ENCODE data around the gene LGALS16.

Gene LGALS16

GRCh38 chr19:39704181-39705044 lies 48.7 kb downstream of the LGALS16 start, which contains the start of gene LGALS14:
LGALS14 (plus strand) TSS chr19:39704481; CDS start chr19:39704529, 48 bp downstream.
- H3K4me3 ChIP-seq (ENCODE audit: low read length), result no peak within 1 kb of the TSS
- DNase-seq (ENCODE audit: low read depth), result no peak
- no peak for TF ChIP-seq CTCF (conservative IDR thresholded peaks at IDR 0.05; ENCODE audit: low read length)

GRCh38 chr19:39705578-39706188 lies 50.0 kb downstream of the LGALS16 start:
- TF ChIP-seq CTCF (conservative IDR thresholded peaks at IDR 0.05; ENCODE audit: low read length), result no peak
- DNase-seq (ENCODE audit: low read depth), result no peak
- H3K4me3 ChIP-seq (ENCODE audit: low read length), result no peak overlapping the region

GRCh38 chr19:39708594-39708993 lies 52.9 kb downstream of the LGALS16 start:
- no peak overlapping the region for H3K4me3 ChIP-seq (ENCODE audit: low read length)
- DNase-seq (ENCODE audit: low read depth), result no peak
- no peak for TF ChIP-seq CTCF (conservative IDR thresholded peaks at IDR 0.05; ENCODE audit: low read length)

- H3K4me3 ChIP-seq (ENCODE audit: low read length), result no peak overlapping the region
- DNase-seq (ENCODE audit: low read depth), result no peak
- no peak for TF ChIP-seq CTCF (conservative IDR thresholded peaks at IDR 0.05; ENCODE audit: low read length)
These were observed 53.5 kb downstream of the LGALS16 start for GRCh38 chr19:39709026-39709872.

Data from AG10803 (cell line).